Measurements from ENCODE around the gene PODXL2.

DNA sequence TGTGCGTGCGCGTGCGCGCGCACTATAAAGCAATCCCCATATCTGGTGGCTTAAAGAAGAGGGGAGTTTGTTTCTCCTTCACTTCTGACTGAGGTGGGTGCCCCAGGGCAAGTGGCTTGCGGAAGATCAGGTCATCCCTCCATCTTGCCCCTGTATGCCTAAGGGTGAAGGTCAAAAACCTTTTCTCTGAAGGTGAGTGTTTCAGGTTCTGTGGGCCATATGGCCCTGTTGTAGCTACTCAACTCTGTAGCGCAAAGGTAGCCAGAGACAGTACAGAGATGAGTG, 49.3 kb downstream of the PODXL2 start:
- TF ChIP-seq EZH2 (IDR thresholded peaks at IDR 0.05; ENCODE audit: borderline replicate concordance, low read depth, low read length, poor library complexity, severe bottlenecking) = no peak
- TF ChIP-seq, protein P1, sequence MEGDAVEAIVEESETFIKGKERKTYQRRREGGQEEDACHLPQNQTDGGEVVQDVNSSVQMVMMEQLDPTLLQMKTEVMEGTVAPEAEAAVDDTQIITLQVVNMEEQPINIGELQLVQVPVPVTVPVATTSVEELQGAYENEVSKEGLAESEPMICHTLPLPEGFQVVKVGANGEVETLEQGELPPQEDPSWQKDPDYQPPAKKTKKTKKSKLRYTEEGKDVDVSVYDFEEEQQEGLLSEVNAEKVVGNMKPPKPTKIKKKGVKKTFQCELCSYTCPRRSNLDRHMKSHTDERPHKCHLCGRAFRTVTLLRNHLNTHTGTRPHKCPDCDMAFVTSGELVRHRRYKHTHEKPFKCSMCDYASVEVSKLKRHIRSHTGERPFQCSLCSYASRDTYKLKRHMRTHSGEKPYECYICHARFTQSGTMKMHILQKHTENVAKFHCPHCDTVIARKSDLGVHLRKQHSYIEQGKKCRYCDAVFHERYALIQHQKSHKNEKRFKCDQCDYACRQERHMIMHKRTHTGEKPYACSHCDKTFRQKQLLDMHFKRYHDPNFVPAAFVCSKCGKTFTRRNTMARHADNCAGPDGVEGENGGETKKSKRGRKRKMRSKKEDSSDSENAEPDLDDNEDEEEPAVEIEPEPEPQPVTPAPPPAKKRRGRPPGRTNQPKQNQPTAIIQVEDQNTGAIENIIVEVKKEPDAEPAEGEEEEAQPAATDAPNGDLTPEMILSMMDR (conservative IDR thresholded peaks at IDR 0.05; ENCODE audit: low read depth, low read length) = no peak

Data from A673 (cell line).